GM23338 (cell line): ENCODE results near the gene TXNL4A. TPM values are rescaled to one million over a fixed set of nuclear protein-coding genes. Genes with fewer than 3 reads are reported as not detected.

Experiments used
- ATAC-seq: fragments of 200-7000 bp; cut with Tn5 transposase; 3 replicates; pipeline ENCODE4 v1.9.1; 2020
- DNase-seq: peaks from one replicate; pipeline ENCODE4 v3.0.0-alpha.2; 2015; ENCODE audit warnings: low spot score
- H2AFZ ChIP-seq: fragments of 200-600 bp; sonication (generic); 2 replicates; pipeline ENCODE4 v1.8.0; 2016; ENCODE audit warnings: antibody characterized with exemption, mild to moderate bottlenecking, moderate library complexity
- H3F3A ChIP-seq: fragments of 200-600 bp; sonication (generic); replicated peaks from 2 replicates; pipeline ENCODE4 v1.8.0; 2017; ENCODE audit warnings: antibody characterized with exemption, mixed run types, low read depth
- H3K27ac ChIP-seq: fragments of 200-600 bp; sonication (generic); 2 replicates; pipeline ENCODE4 v1.6.1; 2016; ENCODE audit warnings: low read depth
- H3K27me3 ChIP-seq: fragments of 200-600 bp; sonication (generic); 2 replicates; pipeline ENCODE4 v1.8.0; 2016; ENCODE audit warnings: mild to moderate bottlenecking, mixed run types, moderate library complexity; ENCODE audit not compliant: insufficient read depth
- H3K36me3 ChIP-seq: fragments of 200-600 bp; sonication (generic); 2 replicates; pipeline ENCODE4 v1.8.0; 2016; ENCODE audit warnings: mild to moderate bottlenecking; ENCODE audit not compliant: insufficient read depth
- H3K4me1 ChIP-seq: fragments of 200-600 bp; sonication (generic); 2 replicates; pipeline ENCODE4 v1.8.0; 2016; ENCODE audit warnings: mild to moderate bottlenecking, moderate library complexity; ENCODE audit not compliant: insufficient read depth
- H3K4me2 ChIP-seq: fragments of 200-600 bp; sonication (generic); 2 replicates; pipeline ENCODE4 v1.7.1; 2017; ENCODE audit warnings: mixed run types
- H3K4me3 ChIP-seq: fragments of 200-600 bp; sonication (generic); 2 replicates; pipeline ENCODE4 v1.6.1; 2016; ENCODE audit warnings: mixed run types
- H3K79me2 ChIP-seq: fragments of 200-600 bp; sonication (generic); replicated peaks from 2 replicates; pipeline ENCODE4 v1.8.0; 2017; ENCODE audit warnings: mild to moderate bottlenecking; ENCODE audit not compliant: insufficient read depth
- H3K9me2 ChIP-seq: fragments of 200-600 bp; sonication (generic); 2 replicates; pipeline ENCODE4 v1.8.0; 2017; ENCODE audit not compliant: insufficient read depth
- H4K20me1 ChIP-seq: fragments of 200-600 bp; sonication (generic); replicated peaks from 2 replicates; pipeline ENCODE4 v1.8.0; 2017; ENCODE audit warnings: mild to moderate bottlenecking; ENCODE audit not compliant: insufficient read depth
- H3K27ac Mint-ChIP-seq: 2 replicates; pipeline ENCODE4 v1.8.0; 2020; ENCODE audit warnings: inconsistent platforms, mild to moderate bottlenecking, moderate library complexity, mixed read lengths
- H3K27me3 Mint-ChIP-seq: 3 replicates; pipeline ENCODE4 v1.8.0; 2022; ENCODE audit warnings: low read depth, mild to moderate bottlenecking, moderate library complexity, mixed read lengths, inconsistent platforms; ENCODE audit not compliant: insufficient read depth, poor library complexity
- H3K36me3 Mint-ChIP-seq: 3 replicates; pipeline ENCODE4 v1.8.0; 2021; ENCODE audit warnings: low read depth, mild to moderate bottlenecking, inconsistent platforms, moderate library complexity, mixed read lengths
- H3K4me1 Mint-ChIP-seq: 3 replicates; pipeline ENCODE4 v1.8.0; 2020; ENCODE audit warnings: mild to moderate bottlenecking, inconsistent platforms, mixed read lengths
- H3K4me3 Mint-ChIP-seq: 3 replicates; pipeline ENCODE4 v1.8.0; 2021; ENCODE audit warnings: moderate library complexity, mild to moderate bottlenecking, inconsistent platforms, mixed read lengths
- H3K9me3 Mint-ChIP-seq: 3 replicates; pipeline ENCODE4 v1.8.0; 2020; ENCODE audit warnings: moderate library complexity, mild to moderate bottlenecking, inconsistent platforms, mixed read lengths
- CREB1 ChIP-seq: fragments of 250-450 bp; sonication (Bioruptor Pico); IDR thresholded peaks from 2 replicates; pipeline ENCODE4 v1.5.0; 2020; ENCODE audit warnings: low read depth, mild to moderate bottlenecking, moderate library complexity
- CTCF ChIP-seq, 2 experiments: fragments of 200-600 bp in 1 of 2; sonication (generic) in 1 of 2; conservative IDR thresholded peaks; 2 replicates each; pipeline versions ENCODE4 v1.5.1 to v1.6.1; 2016 to 2017; ENCODE audit warnings: antibody characterized with exemption in 2 of 2, low read depth in 2 of 2, mild to moderate bottlenecking in 2 of 2, moderate library complexity in 1 of 2
- ETS1 ChIP-seq: IDR thresholded peaks from 2 replicates; pipeline ENCODE4 v1.6.1; 2016; ENCODE audit warnings: antibody characterized with exemption
- EZH2 ChIP-seq: fragments of 200-600 bp; sonication (generic); IDR thresholded peaks from one replicate; pipeline ENCODE4 v1.8.0; 2017; ENCODE audit warnings: antibody characterized with exemption, mild to moderate bottlenecking, low read depth; ENCODE audit not compliant: unreplicated experiment
- EZH2phosphoT487 ChIP-seq: fragments of 200-600 bp; sonication (generic); IDR thresholded peaks from one replicate; pipeline ENCODE4 v1.8.1; 2018; ENCODE audit warnings: antibody characterized with exemption; ENCODE audit not compliant: unreplicated experiment
- JUNB ChIP-seq: IDR thresholded peaks from one replicate; pipeline ENCODE4 v1.6.1; 2016; ENCODE audit warnings: antibody characterized with exemption; ENCODE audit not compliant: unreplicated experiment
- NANOG ChIP-seq: IDR thresholded peaks from 2 replicates; pipeline ENCODE4 v1.6.1; 2016; ENCODE audit warnings: antibody characterized with exemption, borderline replicate concordance
- POLR2AphosphoS5 ChIP-seq: IDR thresholded peaks from 2 replicates; pipeline ENCODE4 v1.6.1; 2016; ENCODE audit warnings: antibody characterized with exemption, low read depth
- REST ChIP-seq: IDR thresholded peaks from one replicate; pipeline ENCODE4 v1.6.1; 2018; ENCODE audit warnings: antibody characterized with exemption; ENCODE audit not compliant: unreplicated experiment
- STAT1 ChIP-seq: IDR thresholded peaks from one replicate; pipeline ENCODE4 v1.6.1; 2016; ENCODE audit warnings: antibody characterized with exemption; ENCODE audit not compliant: unreplicated experiment
- ZNF114 ChIP-seq: fragments of 250-450 bp; sonication (Bioruptor Pico); IDR thresholded peaks from 2 replicates; pipeline ENCODE4 v1.5.0; 2020; ENCODE audit warnings: mild to moderate bottlenecking, moderate library complexity
- ZNF331 ChIP-seq: fragments of 250-450 bp; sonication (Bioruptor Pico); IDR thresholded peaks from 2 replicates; pipeline ENCODE4 v1.5.0; 2020; ENCODE audit warnings: low read depth, mild to moderate bottlenecking, moderate library complexity
- ZNF462 ChIP-seq: fragments of 250-450 bp; sonication (Bioruptor Pico); IDR thresholded peaks from 2 replicates; pipeline ENCODE4 v1.5.0; 2020; ENCODE audit warnings: mild to moderate bottlenecking, moderate library complexity
- polyA plus RNA-seq: library from polyadenylated mRNA; unstranded; fragments of >200 nt; fragmentation: Nextera tagmentation; extraction: Ambion mirVana; gene quantifications from 2 replicates; pipeline ENCODE4 v1.2.1, GENCODE V29; 2016
- total RNA-seq: library from RNA; depleted of rRNA; stranded (reverse); fragments of >200 nt; shearing (Covaris generic); gene quantifications from 2 replicates; pipeline ENCODE4 v1.2.3, GENCODE V29; 2014

TXNL4A gene
- total and polyA plus RNA-seq, 2 experiments from 2014 or later, result 51.0 to 271 TPM

GRCh38 chr18:79985172-79985571, 3.2 kb downstream of the TXNL4A start:
- Histone ChIP-seq H3K27me3 (no peaks in the 10 kb centered on the region), H3K27ac (no peak overlapping the region)

More at GRCh38 chr18:79985172-79985571, 3.2 kb downstream of the TXNL4A start:
- no peaks in the 10 kb centered on the region for H3K9me2 ChIP-seq
- peaks cover 8% of the 10 kb centered on the region for H3K36me3 ChIP-seq
- Mint-ChIP-seq H3K9me3 (no peaks in the 10 kb centered on the region; the same call in 2 of the 3 replicates), H3K4me1 (peaks cover 24% of the 10 kb centered on the region), H3K36me3 (peaks cover 34% of the 10 kb centered on the region), H3K27ac (no peak overlapping the region), H3K4me3 (no peak overlapping the region), H3K27me3 (peaks cover 3% of the 10 kb centered on the region)
- no peak for TF ChIP-seq EZH2phosphoT487
- no peak for TF ChIP-seq STAT1
- TF ChIP-seq EZH2, result no peak
- no peak for TF ChIP-seq ZNF462 (CRISPR knock-in tag)
- TF ChIP-seq ETS1, result no peak
- no peak for TF ChIP-seq NANOG
- TF ChIP-seq ZNF114 (CRISPR knock-in tag), result no peak
- no peak for TF ChIP-seq REST
- no peak for TF ChIP-seq ZNF331 (CRISPR knock-in tag)
- no peak for TF ChIP-seq CREB1
- TF ChIP-seq CTCF (conservative IDR thresholded peaks at IDR 0.05; ENCODE audit: low read depth in 2 of 2), result no peak
- TF ChIP-seq JUNB, result no peak
- TF ChIP-seq POLR2AphosphoS5, result no peak
- no peak overlapping the region for H2AFZ ChIP-seq
- peaks cover 41% of the 10 kb centered on the region for H4K20me1 ChIP-seq
- peaks cover 80% of the 10 kb centered on the region for H3K79me2 ChIP-seq
- H3F3A ChIP-seq, result no peaks in the 10 kb centered on the region
- no peak overlapping the region for H3K4me2 ChIP-seq
- ATAC-seq (no peak), DNase-seq (no peak)
- H3K4me1 ChIP-seq, result peaks cover 4% of the 10 kb centered on the region; the same call in 1 of the 2 replicates
- H3K4me3 ChIP-seq, result no peak overlapping the region
